ENCODE results near the gene API5. TPM values are rescaled to one million over a fixed set of nuclear protein-coding genes. Genes with fewer than 3 reads are reported as not detected.

Gene API5
- total and polyA plus RNA-seq, 2 experiments from 2014 or later = 36.1 to 144 TPM

GRCh38 chr11:43270468-43270867 is 41.3 kb upstream of the API5 start:
- Histone ChIP-seq H3K36me3 (ENCODE audit: insufficient read depth) (no peaks in the 10 kb centered on the region), H3K4me2 (no peak overlapping the region), H4K20me1 (replicated peaks; ENCODE audit: insufficient read depth) (no peaks in the 10 kb centered on the region), H2AFZ (no peak overlapping the region), H3K4me3 (no peak overlapping the region), H3K27me3 (ENCODE audit: insufficient read depth) (no peaks in the 10 kb centered on the region), H3K79me2 (replicated peaks; ENCODE audit: insufficient read depth) (no peaks in the 10 kb centered on the region), H3K4me1 (ENCODE audit: insufficient read depth) (no peaks in the 10 kb centered on the region), H3K9me2 (ENCODE audit: insufficient read depth) (no peaks in the 10 kb centered on the region), H3K27ac (ENCODE audit: low read depth) (no peak overlapping the region), H3F3A (replicated peaks; ENCODE audit: low read depth) (no peaks in the 10 kb centered on the region)
- no peak overlapping the region for H3K4me3 Mint-ChIP-seq
- no peak for DNase-seq (ENCODE audit: low spot score)
- ATAC-seq = no peak
- peaks cover 87% of the 10 kb centered on the region for H3K9me3 Mint-ChIP-seq
- TF ChIP-seq CREB1 (CRISPR knock-in tag; IDR thresholded peaks at IDR 0.05; ENCODE audit: low read depth) (no peak), ETS1 (IDR thresholded peaks at IDR 0.05) (no peak), EZH2 (IDR thresholded peaks at IDR 0.05; ENCODE audit: low read depth, unreplicated experiment) (no peak), POLR2AphosphoS5 (IDR thresholded peaks at IDR 0.05; ENCODE audit: low read depth) (no peak), REST (IDR thresholded peaks at IDR 0.05; ENCODE audit: unreplicated experiment) (no peak), JUNB (IDR thresholded peaks at IDR 0.05; ENCODE audit: unreplicated experiment) (no peak), NANOG (IDR thresholded peaks at IDR 0.05; ENCODE audit: borderline replicate concordance) (no peak), EZH2phosphoT487 (IDR thresholded peaks at IDR 0.05; ENCODE audit: unreplicated experiment) (no peak), ZNF331 (CRISPR knock-in tag; IDR thresholded peaks at IDR 0.05; ENCODE audit: low read depth) (no peak), STAT1 (IDR thresholded peaks at IDR 0.05; ENCODE audit: unreplicated experiment) (no peak), CTCF (conservative IDR thresholded peaks at IDR 0.05; ENCODE audit: low read depth in 2 of 2) (no peak), ZNF462 (CRISPR knock-in tag; IDR thresholded peaks at IDR 0.05) (no peak), ZNF114 (CRISPR knock-in tag; IDR thresholded peaks at IDR 0.05) (no peak)
- H3K27me3 Mint-ChIP-seq (ENCODE audit: insufficient read depth, low read depth, poor library complexity) = no peaks in the 10 kb centered on the region
- H3K4me1 Mint-ChIP-seq = no peaks in the 10 kb centered on the region; the same call in 2 of the 3 replicates
- no peak overlapping the region for H3K27ac Mint-ChIP-seq
- peaks cover 18% of the 10 kb centered on the region for H3K36me3 Mint-ChIP-seq (ENCODE audit: low read depth)
